CD14-positive monocyte (primary cell): Measurements from ENCODE around the gene PTPRE. TPM values are rescaled to one million over a fixed set of nuclear protein-coding genes. Genes with fewer than 3 reads are reported as not detected.
"Not testable (repeated sequence)": the region's sequence is repeated elsewhere in the genome, so short reads cannot be mapped to it uniquely, and the experiment has no call there.

ENCODE experiments used
- DNase-seq, 3 donors: peaks; one replicate each; pipeline ENCODE4 v3.0.0-alpha.2; 2011 to 2022
- H2AFZ ChIP-seq: 2 replicates; pipeline ENCODE4 v1.6.0; 2012; ENCODE audit warnings: mild to moderate bottlenecking, low read depth, low read length, inconsistent platforms; ENCODE audit not compliant: insufficient read depth, poor library complexity, severe bottlenecking
- H3K27ac ChIP-seq, 2 donors: 1 replicate in 1 of 2; 2 replicates in 1 of 2; pipeline ENCODE4 v1.5.1; 2012 to 2013; ENCODE audit warnings: low read length in 2 of 2, control low read depth in 1 of 2, inconsistent platforms in 1 of 2, low read depth in 1 of 2, mild to moderate bottlenecking in 1 of 2
- H3K27me3 ChIP-seq, 2 donors: one replicate each; pipeline versions ENCODE4 v1.6.0 to v1.6.1; 2011 to 2013; ENCODE audit warnings: low read length in 2 of 2; ENCODE audit not compliant: control insufficient read depth in 2 of 2, insufficient read depth in 2 of 2
- H3K36me3 ChIP-seq, 2 donors: replicated peaks in 1 of 2; 1 replicate in 1 of 2; 2 replicates in 1 of 2; pipeline versions ENCODE4 v1.5.1 to v1.6.1; 2012 to 2013; ENCODE audit warnings: low read length in 2 of 2, control low read depth in 1 of 2, inconsistent platforms in 1 of 2, mild to moderate bottlenecking in 1 of 2; ENCODE audit not compliant: insufficient read depth in 2 of 2, control insufficient read depth in 1 of 2
- H3K4me1 ChIP-seq, 2 donors: 1 replicate in 1 of 2; 2 replicates in 1 of 2; pipeline versions ENCODE4 v1.5.1 to v1.6.1; 2012 to 2013; ENCODE audit warnings: low read length in 2 of 2, control low read depth in 1 of 2, inconsistent platforms in 1 of 2, mild to moderate bottlenecking in 1 of 2, moderate library complexity in 1 of 2; ENCODE audit not compliant: insufficient read depth in 2 of 2, control insufficient read depth in 1 of 2
- H3K4me2 ChIP-seq: replicated peaks from 2 replicates; pipeline ENCODE3; 2012; ENCODE audit warnings: low read length, moderate library complexity, mild to moderate bottlenecking; ENCODE audit not compliant: poor library complexity, severe bottlenecking; ENCODE audit errors: extremely low read depth
- H3K4me3 ChIP-seq, 3 experiments: fragments of 200-600 bp in 1 of 3; sonication (generic) in 1 of 3; replicated peaks in 1 of 3; 1 replicate in 2 of 3; 2 replicates in 1 of 3; pipeline ENCODE4 v1.5.1; 2011 to 2013; ENCODE audit warnings: low read length in 3 of 3, mild to moderate bottlenecking in 3 of 3, control low read depth in 2 of 3, low read depth in 2 of 3, inconsistent platforms in 1 of 3, moderate library complexity in 1 of 3
- H3K79me2 ChIP-seq: 2 replicates; pipeline ENCODE4 v1.6.0; 2012; ENCODE audit warnings: mild to moderate bottlenecking, control low read depth, inconsistent platforms, low read length, moderate library complexity; ENCODE audit not compliant: insufficient read depth
- H3K9ac ChIP-seq: 2 replicates; pipeline ENCODE4 v1.6.0; 2017; ENCODE audit warnings: low read length, mild to moderate bottlenecking; ENCODE audit not compliant: insufficient read depth, poor library complexity, severe bottlenecking
- H3K9me3 ChIP-seq, 2 donors: replicated peaks in 1 of 2; 1 replicate in 1 of 2; 2 replicates in 1 of 2; pipeline versions ENCODE4 v1.5.1 to v1.6.1; 2012 to 2013; ENCODE audit warnings: low read length in 2 of 2, control low read depth in 1 of 2; ENCODE audit not compliant: control insufficient read depth in 1 of 2, insufficient read depth in 1 of 2
- H4K20me1 ChIP-seq: 2 replicates; pipeline ENCODE4 v1.6.0; 2012; ENCODE audit warnings: mild to moderate bottlenecking, low read length, control low read depth, moderate library complexity; ENCODE audit not compliant: insufficient read depth
- H3K27ac Mint-ChIP-seq, 7 donors: one replicate each; pipeline ENCODE4 v1.8.0; 2020; ENCODE audit warnings: mild to moderate bottlenecking in 7 of 7, mixed read lengths in 7 of 7, moderate library complexity in 6 of 7, inconsistent platforms in 2 of 7
- H3K27me3 Mint-ChIP-seq, 3 donors: one replicate each; pipeline ENCODE4 v1.8.0; 2021 to 2022; ENCODE audit warnings: low read depth in 3 of 3, mild to moderate bottlenecking in 3 of 3, mixed read lengths in 3 of 3, moderate library complexity in 3 of 3, inconsistent platforms in 1 of 3
- H3K36me3 Mint-ChIP-seq, 2 donors: one replicate each; pipeline ENCODE4 v1.8.0; 2020; ENCODE audit warnings: mixed read lengths in 2 of 2, inconsistent platforms in 1 of 2, mild to moderate bottlenecking in 1 of 2
- H3K4me1 Mint-ChIP-seq: one replicate; pipeline ENCODE4 v1.8.0; 2020; ENCODE audit warnings: mild to moderate bottlenecking, mixed read lengths
- H3K4me3 Mint-ChIP-seq, 2 donors: one replicate each; pipeline ENCODE4 v1.8.0; 2020; ENCODE audit warnings: mild to moderate bottlenecking in 2 of 2, mixed read lengths in 2 of 2, moderate library complexity in 1 of 2
- H3K9me3 Mint-ChIP-seq, 7 donors: one replicate each; pipeline ENCODE4 v1.8.0; 2020 to 2022; ENCODE audit warnings: mixed read lengths in 7 of 7, mild to moderate bottlenecking in 6 of 7, moderate library complexity in 6 of 7, inconsistent platforms in 2 of 7
- WGBS: methylation state at CpG from one replicate; pipeline ENCODE4 v1.1.5; 2013; ENCODE audit warnings: missing lambda C conversion rate; ENCODE audit not compliant: insufficient coverage; 5-methylcytosine and 5-hydroxymethylcytosine counted together
- intact Hi-C, 2 donors: fragments of 100-400 bp; cut with micrococcal nuclease; formaldehyde crosslinking; loops; one replicate each; pipeline versions ENCODE4 v1.15.0 to v1.15.1; 2023
- polyA plus RNA-seq, 3 donors: library from polyadenylated mRNA; depleted of rRNA in 1 of 3; unstranded in 2 of 3; stranded (reverse) in 1 of 3; fragments of 300-500 nt in 2 of 3; fragments of >200 nt in 1 of 3; fragmentation: Illumina TruSeq in 2 of 3; gene quantifications; 1 replicate in 2 of 3; 2 replicates in 1 of 3; pipeline ENCODE4 v1.2.3, GENCODE V29; 2012 to 2021
- TF ChIP-seq, protein P1 (sequence below): fragments of 200-600 bp; IDR thresholded peaks from one replicate; pipeline ENCODE4 v1.8.0; 2022; ENCODE audit warnings: antibody characterized with exemption, mild to moderate bottlenecking

The PTPRE gene
- polyA plus RNA-seq, 3 donors: 95.2 to 271 (median 125) TPM

DNA sequence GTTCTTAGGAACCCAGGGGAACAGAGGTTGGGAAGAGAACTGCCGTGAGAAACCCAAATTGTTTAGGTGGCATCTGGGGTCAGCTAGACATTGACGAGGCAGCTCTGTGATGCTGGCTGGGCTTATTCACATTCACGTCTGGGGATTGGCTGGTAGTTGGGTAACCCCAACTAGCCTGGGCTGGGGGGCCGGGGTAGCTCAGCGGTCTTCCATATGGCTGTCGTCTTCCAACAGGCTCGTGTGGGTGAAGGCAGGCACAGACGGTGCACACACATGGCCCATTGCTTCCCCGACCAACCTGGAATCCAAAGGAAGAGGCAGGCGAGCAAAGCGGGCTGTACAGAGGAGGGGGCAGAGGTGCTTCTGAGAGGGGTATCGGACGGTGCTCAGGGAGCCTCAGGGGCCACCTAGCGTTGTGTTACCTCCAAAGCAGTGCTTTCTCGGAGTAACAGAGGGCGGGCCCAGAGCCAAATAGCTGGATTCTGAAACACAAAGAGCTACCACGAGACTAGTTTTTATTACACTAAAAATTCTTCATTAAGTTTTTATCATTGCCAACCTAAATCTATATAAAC lies 184.8 kb downstream of the PTPRE start:
- H3K36me3 Mint-ChIP-seq: peaks cover 11% of the 10 kb centered on the region in 2 donors
- intact Hi-C loops: no loop called here
- Histone ChIP-seq H3K4me1 (no peaks in the 10 kb centered on the region), H3K4me2 (no peak overlapping the region), H3K36me3 (peaks cover 0 to 13% of the 10 kb centered on the region in 2 donors), H3K27ac (no peak overlapping the region), H3K4me3 (no peak overlapping the region), H3K27me3 (no peaks in the 10 kb centered on the region), H3K9me3 (no peaks in the 10 kb centered on the region), H4K20me1 (no peaks in the 10 kb centered on the region), H3K9ac (no peak overlapping the region), H3K79me2 (peaks cover 2% of the 10 kb centered on the region), H2AFZ (no peak overlapping the region)
- no peaks in the 10 kb centered on the region for H3K9me3 Mint-ChIP-seq
- H3K4me1 Mint-ChIP-seq: peaks cover 9% of the 10 kb centered on the region
- DNase-seq: no peak
- no peak overlapping the region for H3K4me3 Mint-ChIP-seq
- peaks cover 2 to 5% (median 3%) of the 10 kb centered on the region in 3 donors for H3K27me3 Mint-ChIP-seq
- TF ChIP-seq, protein P1, sequence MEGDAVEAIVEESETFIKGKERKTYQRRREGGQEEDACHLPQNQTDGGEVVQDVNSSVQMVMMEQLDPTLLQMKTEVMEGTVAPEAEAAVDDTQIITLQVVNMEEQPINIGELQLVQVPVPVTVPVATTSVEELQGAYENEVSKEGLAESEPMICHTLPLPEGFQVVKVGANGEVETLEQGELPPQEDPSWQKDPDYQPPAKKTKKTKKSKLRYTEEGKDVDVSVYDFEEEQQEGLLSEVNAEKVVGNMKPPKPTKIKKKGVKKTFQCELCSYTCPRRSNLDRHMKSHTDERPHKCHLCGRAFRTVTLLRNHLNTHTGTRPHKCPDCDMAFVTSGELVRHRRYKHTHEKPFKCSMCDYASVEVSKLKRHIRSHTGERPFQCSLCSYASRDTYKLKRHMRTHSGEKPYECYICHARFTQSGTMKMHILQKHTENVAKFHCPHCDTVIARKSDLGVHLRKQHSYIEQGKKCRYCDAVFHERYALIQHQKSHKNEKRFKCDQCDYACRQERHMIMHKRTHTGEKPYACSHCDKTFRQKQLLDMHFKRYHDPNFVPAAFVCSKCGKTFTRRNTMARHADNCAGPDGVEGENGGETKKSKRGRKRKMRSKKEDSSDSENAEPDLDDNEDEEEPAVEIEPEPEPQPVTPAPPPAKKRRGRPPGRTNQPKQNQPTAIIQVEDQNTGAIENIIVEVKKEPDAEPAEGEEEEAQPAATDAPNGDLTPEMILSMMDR: no peak
- H3K27ac Mint-ChIP-seq: peak overlapping the region in 1 of 7 donors; percentile 63
- 96% methylated on average over 12 of the region's 17 CpGs for WGBS

- H3K4me3 Mint-ChIP-seq: no peak overlapping the region
- H3K27me3 ChIP-seq: no peaks in the 10 kb centered on the region
- no peak overlapping the region for H2AFZ ChIP-seq
- DNase-seq: no peak
- H3K79me2 ChIP-seq: peaks cover 4% of the 10 kb centered on the region
- H3K36me3 ChIP-seq: peaks cover under 1 to 21% of the 10 kb centered on the region in 2 donors
- H3K27me3 Mint-ChIP-seq: peaks cover 2 to 5% (median 3%) of the 10 kb centered on the region in 3 donors
- no peak overlapping the region for H3K4me3 ChIP-seq
- intact Hi-C loops: no loop called here
- no peaks in the 10 kb centered on the region for H3K9me3 Mint-ChIP-seq
- peaks cover 10% of the 10 kb centered on the region for H3K4me1 Mint-ChIP-seq
- H3K4me1 ChIP-seq: no peaks in the 10 kb centered on the region
- WGBS: 100% methylated on average over 1 of the region's 3 CpGs
- H3K4me2 ChIP-seq: no peak overlapping the region
- no peak overlapping the region for H3K9ac ChIP-seq
- H3K36me3 Mint-ChIP-seq: peaks cover 12 to 17% of the 10 kb centered on the region in 2 donors
- no peak overlapping the region for H3K27ac Mint-ChIP-seq
- TF ChIP-seq, protein P1: no peak
- H4K20me1 ChIP-seq: no peaks in the 10 kb centered on the region
- H3K27ac ChIP-seq: no peak overlapping the region
- H3K9me3 ChIP-seq: no peaks in the 10 kb centered on the region
Observed at GRCh38 chr10:128092454-128092853, 185.6 kb downstream of the PTPRE start.

- peaks cover 14 to 42% of the 10 kb centered on the region in 2 donors for H3K36me3 ChIP-seq
- H3K4me1 ChIP-seq, H3K4me2 ChIP-seq, H3K27me3 Mint-ChIP-seq, H3K27ac ChIP-seq, H3K4me3 Mint-ChIP-seq, H4K20me1 ChIP-seq, H2AFZ ChIP-seq, H3K9me3 Mint-ChIP-seq, DNase-seq, intact Hi-C loops, H3K9me3 ChIP-seq, H3K9ac ChIP-seq, H3K27ac Mint-ChIP-seq, H3K4me1 Mint-ChIP-seq, H3K4me3 ChIP-seq, H3K27me3 ChIP-seq: not testable (repeated sequence)
- peaks cover 24% of the 10 kb centered on the region for H3K79me2 ChIP-seq
- peaks cover 30 to 35% of the 10 kb centered on the region in 2 donors for H3K36me3 Mint-ChIP-seq
- WGBS: no CpG with 5 or more reads among the region's 4 CpGs
Observed at GRCh38 chr10:128094596-128094995, 187.7 kb downstream of the PTPRE start.
